Endothelial cell of umbilical vein (primary cell): ENCODE results near the gene TMEM61. TPM values are rescaled to one million over a fixed set of nuclear protein-coding genes. Genes with fewer than 3 reads are reported as not detected.

Source experiments
- BruUV-seq: library from RNA; stranded (reverse); fragments of 400-500 nt; replicated peaks from 2 replicates; lab custom pipeline; 2021; lab: Mats Ljungman, UMichigan
- CTCF ChIA-PET: fragments of 300-600, 350-600 bp; sonication (Branson Sonifier 250); formaldehyde crosslinking; loops from one replicate; lab custom pipeline; 2021; ENCODE audit warnings: antibody characterized with exemption, inconsistent platforms; lab: Charles Lee
- POLR2A ChIA-PET: fragments of 300-600, 350-600 bp; sonication (Branson Sonifier 250); formaldehyde crosslinking; loops from one replicate; lab custom pipeline; 2021; ENCODE audit warnings: antibody characterized with exemption, inconsistent platforms; lab: Charles Lee
- DNase-seq: peaks from one replicate; pipeline ENCODE4 v3.0.0-alpha.2; 2011; ENCODE audit warnings: low read depth, low spot score
- FAIRE-seq: peaks from 2 replicates; lab custom pipeline; 2011; peaks lifted over from hg19 to GRCh38; lab: Jason Lieb, UNC
- H2AFZ ChIP-seq: 2 replicates; pipeline ENCODE4 v1.6.0; 2012; ENCODE audit warnings: low read depth, low read length, control low read depth, inconsistent platforms
- H3K27ac ChIP-seq: 2 replicates; pipeline ENCODE4 v1.5.1; 2011; ENCODE audit warnings: low read depth, mild to moderate bottlenecking, control low read depth, low read length, moderate library complexity; ENCODE audit not compliant: insufficient read depth
- H3K27me3 ChIP-seq, 2 experiments: 2 replicates each; pipeline versions ENCODE4 v1.6.0 to v1.6.1; 2011; ENCODE audit warnings: low read length in 2 of 2, mixed read lengths in 1 of 2; ENCODE audit not compliant: control insufficient read depth in 2 of 2, insufficient read depth in 2 of 2
- H3K36me3 ChIP-seq, 2 experiments: 2 replicates in 1 of 2; 3 replicates in 1 of 2; pipeline ENCODE4 v1.5.1; 2011; ENCODE audit warnings: low read length in 2 of 2, mild to moderate bottlenecking in 1 of 2, moderate library complexity in 1 of 2; ENCODE audit not compliant: control insufficient read depth in 2 of 2, insufficient read depth in 2 of 2; ENCODE audit errors: extremely low read depth in 1 of 2
- H3K4me1 ChIP-seq: 3 replicates; pipeline ENCODE4 v1.5.1; 2011; ENCODE audit warnings: mild to moderate bottlenecking, low read length; ENCODE audit not compliant: control insufficient read depth, insufficient read depth; ENCODE audit errors: extremely low read depth
- H3K4me2 ChIP-seq: 2 replicates; pipeline ENCODE4 v1.6.1; 2011; ENCODE audit warnings: low read length, control low read depth, mixed read lengths; ENCODE audit not compliant: insufficient read depth
- H3K4me3 ChIP-seq, 3 experiments: fragments of 200-600 bp in 1 of 3; sonication (generic), shearing (Covaris generic) in 1 of 3; replicated peaks in 1 of 3; 2 replicates each; pipeline ENCODE4 v1.5.1; 2011 to 2016; ENCODE audit warnings: control low read depth in 3 of 3, low read length in 3 of 3, mild to moderate bottlenecking in 2 of 3, inconsistent platforms in 1 of 3, low read depth in 1 of 3, moderate library complexity in 1 of 3; ENCODE audit not compliant: insufficient read depth in 1 of 3
- H3K79me2 ChIP-seq: 2 replicates; pipeline ENCODE4 v1.6.0; 2012; ENCODE audit warnings: low read length, inconsistent platforms; ENCODE audit not compliant: control insufficient read depth, insufficient read depth
- H3K9ac ChIP-seq: replicated peaks from 2 replicates; pipeline ENCODE3; 2011; ENCODE audit warnings: low read length, control low read depth; ENCODE audit not compliant: insufficient read depth; ENCODE audit errors: extremely low read depth
- H3K9me1 ChIP-seq: replicated peaks from 3 replicates; pipeline ENCODE4 v1.6.0; 2011; ENCODE audit warnings: mild to moderate bottlenecking, low read length; ENCODE audit not compliant: control insufficient read depth, insufficient read depth; ENCODE audit errors: extremely low read depth
- H3K9me3 ChIP-seq: replicated peaks from 2 replicates; pipeline ENCODE4 v1.5.1; 2012; ENCODE audit warnings: low read length, inconsistent platforms; ENCODE audit not compliant: control insufficient read depth, insufficient read depth
- H4K20me1 ChIP-seq: replicated peaks from 2 replicates; pipeline ENCODE3; 2011; ENCODE audit warnings: mild to moderate bottlenecking, low read length; ENCODE audit not compliant: control insufficient read depth, insufficient read depth; ENCODE audit errors: extremely low read depth
- EZH2 ChIP-seq: IDR thresholded peaks from 2 replicates; pipeline ENCODE4 v1.6.1; 2012; ENCODE audit warnings: borderline replicate concordance, low read depth, mild to moderate bottlenecking, moderate library complexity, low read length, inconsistent platforms; ENCODE audit not compliant: severe bottlenecking
- FOS ChIP-seq: IDR thresholded peaks from 2 replicates; pipeline ENCODE4 v1.6.1; 2011; ENCODE audit warnings: mild to moderate bottlenecking, low read length, moderate library complexity, borderline replicate concordance; ENCODE audit not compliant: insufficient read depth
- GATA2 ChIP-seq: IDR thresholded peaks from 2 replicates; pipeline ENCODE4 v1.7.0; 2011; ENCODE audit warnings: low read depth, mild to moderate bottlenecking, moderate library complexity, mixed read lengths, low read length; ENCODE audit not compliant: insufficient read length, insufficient read depth
- MYC ChIP-seq: IDR thresholded peaks from one replicate; pipeline ENCODE4 v1.6.1; 2011; ENCODE audit warnings: mild to moderate bottlenecking, low read depth, low read length
- POLR2A ChIP-seq: IDR thresholded peaks from 2 replicates; pipeline ENCODE4 v1.6.1; 2012; ENCODE audit warnings: low read depth, mild to moderate bottlenecking, control low read depth, low read length
- POLR2AphosphoS5 ChIP-seq: IDR thresholded peaks from 2 replicates; pipeline ENCODE4 v1.6.1; 2012; ENCODE audit warnings: low read depth, mild to moderate bottlenecking, control low read depth, low read length, moderate library complexity; ENCODE audit not compliant: insufficient read depth
- dilution Hi-C: fragments of 300-500 bp; cut with MboI; formaldehyde crosslinking; loops from one replicate; pipeline ENCODE4 v1.15.0; 2019; ENCODE audit warnings: low sequenced_read_pairs; ENCODE audit not compliant: extremely low pct_ligation_motif_present
- intact Hi-C: fragments of 100-400 bp; cut with micrococcal nuclease; formaldehyde crosslinking; loops from one replicate; pipeline ENCODE4 v1.10.0; 2022
- polyA plus RNA-seq, 4 experiments: library from polyadenylated mRNA; depleted of rRNA in 3 of 4; stranded (reverse) in 3 of 4; unstranded in 1 of 4; fragments of >200 nt; gene quantifications; 2 replicates each; pipeline versions ENCODE4 v1.2.1 to v1.2.3, GENCODE V29; 2011 to 2012; ENCODE audit warnings: missing spikeins in 1 of 4
- total RNA-seq: library from RNA; stranded (reverse); gene quantifications from 2 replicates; pipeline ENCODE4 v1.2.3, GENCODE V29; 2021
- TF ChIP-seq, protein P1 (sequence below), 2 donors: IDR thresholded peaks; 1 replicate in 1 of 2; 2 replicates in 1 of 2; pipeline ENCODE4 v1.5.1; 2011; ENCODE audit warnings: low read length in 2 of 2, mild to moderate bottlenecking in 2 of 2, moderate library complexity in 2 of 2, control low read depth in 1 of 2, inconsistent platforms in 1 of 2, low read depth in 1 of 2; ENCODE audit not compliant: insufficient read depth in 1 of 2; ENCODE audit errors: extremely low read depth in 1 of 2

Gene TMEM61
- total and polyA plus RNA-seq, 2 donors (not counting 3 experiments of a cell fraction or from before 2014, with no cell fraction given), result not detected

DNA sequence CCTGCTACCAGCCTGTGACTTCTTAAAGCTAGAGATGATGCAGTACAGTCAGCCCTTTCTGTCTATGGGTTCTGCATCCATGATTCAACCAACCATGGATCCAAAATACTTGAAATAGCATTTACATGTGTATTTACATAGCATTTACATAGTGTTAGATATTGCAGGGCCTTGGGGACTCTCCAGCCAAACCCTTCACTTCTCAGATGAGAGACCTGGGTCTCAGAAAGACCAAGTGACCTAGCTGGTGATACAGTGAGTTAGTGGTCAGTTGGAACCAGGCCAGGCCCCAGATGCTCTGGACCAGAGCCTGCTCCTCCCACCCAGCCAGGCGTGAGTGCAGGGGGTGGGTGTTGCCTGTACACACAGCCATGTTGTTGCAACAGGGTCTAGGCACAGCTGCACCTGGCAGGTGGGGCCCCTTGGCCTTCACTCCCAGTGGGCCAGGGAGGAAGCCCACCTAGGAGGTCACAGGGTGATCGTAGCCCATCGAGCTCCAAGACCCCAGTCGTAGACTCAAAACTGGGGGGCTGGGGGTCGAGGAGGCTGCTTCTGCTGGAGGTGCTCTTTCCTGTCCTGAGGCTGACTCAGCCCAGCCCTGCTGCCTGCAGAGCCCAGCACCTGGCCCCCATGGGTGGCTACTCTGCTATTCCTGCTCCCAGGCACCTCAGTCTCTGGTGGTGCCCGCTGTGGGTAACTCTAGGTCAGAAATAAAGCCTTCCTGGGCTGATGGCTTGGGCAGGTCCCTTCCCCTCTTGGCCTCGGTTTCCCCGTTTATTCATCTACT, 7.7 kb downstream of the TMEM61 start:
- H3K9me3 ChIP-seq, result no peaks in the 10 kb centered on the region

More for the DNA sequence above, 7.7 kb downstream of the TMEM61 start:
- H3K27ac ChIP-seq, result no peak overlapping the region
- DNase-seq (no peak), FAIRE-seq (no peak)
- BruUV-seq, result no TSS peak
- H3K79me2 ChIP-seq, result no peaks in the 10 kb centered on the region
- no peaks in the 10 kb centered on the region for H3K36me3 ChIP-seq
- ChIA-PET CTCF (interaction anchor here (1.3 to 25.0 kb wide), 4 partner anchors 8 to 42 kb away, joined by 5 to 918 read pairs (median 9); no protein-coding TSS in a partner anchor), POLR2A (no interaction called here)
- H3K9me1 ChIP-seq, result no peaks in the 10 kb centered on the region
- no peaks in the 10 kb centered on the region for H3K4me1 ChIP-seq
- dilution Hi-C loops, result no loop called here
- H3K4me3 ChIP-seq, result no peak overlapping the region
- peaks cover 0 to 5% of the 10 kb centered on the region in 2 experiments for H3K27me3 ChIP-seq
- intact Hi-C loops, result no loop called here
- TF ChIP-seq POLR2A (no peak), MYC (no peak), POLR2AphosphoS5 (no peak), GATA2 (no peak), FOS (no peak), EZH2 (no peak)
- TF ChIP-seq, protein P1, sequence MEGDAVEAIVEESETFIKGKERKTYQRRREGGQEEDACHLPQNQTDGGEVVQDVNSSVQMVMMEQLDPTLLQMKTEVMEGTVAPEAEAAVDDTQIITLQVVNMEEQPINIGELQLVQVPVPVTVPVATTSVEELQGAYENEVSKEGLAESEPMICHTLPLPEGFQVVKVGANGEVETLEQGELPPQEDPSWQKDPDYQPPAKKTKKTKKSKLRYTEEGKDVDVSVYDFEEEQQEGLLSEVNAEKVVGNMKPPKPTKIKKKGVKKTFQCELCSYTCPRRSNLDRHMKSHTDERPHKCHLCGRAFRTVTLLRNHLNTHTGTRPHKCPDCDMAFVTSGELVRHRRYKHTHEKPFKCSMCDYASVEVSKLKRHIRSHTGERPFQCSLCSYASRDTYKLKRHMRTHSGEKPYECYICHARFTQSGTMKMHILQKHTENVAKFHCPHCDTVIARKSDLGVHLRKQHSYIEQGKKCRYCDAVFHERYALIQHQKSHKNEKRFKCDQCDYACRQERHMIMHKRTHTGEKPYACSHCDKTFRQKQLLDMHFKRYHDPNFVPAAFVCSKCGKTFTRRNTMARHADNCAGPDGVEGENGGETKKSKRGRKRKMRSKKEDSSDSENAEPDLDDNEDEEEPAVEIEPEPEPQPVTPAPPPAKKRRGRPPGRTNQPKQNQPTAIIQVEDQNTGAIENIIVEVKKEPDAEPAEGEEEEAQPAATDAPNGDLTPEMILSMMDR (IDR thresholded peaks at IDR 0.05; ENCODE audit: extremely low read depth in 1 of 2, insufficient read depth in 1 of 2, low read depth in 1 of 2, low read length in 2 of 2), result no peak
- H2AFZ ChIP-seq, result no peak overlapping the region
- no peaks in the 10 kb centered on the region for H4K20me1 ChIP-seq
- H3K9ac ChIP-seq, result no peak overlapping the region
- no peak overlapping the region for H3K4me2 ChIP-seq
